D341Med (cell line): ENCODE results near the gene ROR1.

Experiments used
- DNase-seq: peaks from one replicate; pipeline ENCODE4 v3.0.0; 2012; ENCODE audit warnings: low spot score

ROR1 gene

GRCh38 chr1:64107118-64107519, 333.3 kb downstream of the ROR1 start:
- no peak for DNase-seq

GRCh38 chr1:64107632-64108031, 333.8 kb downstream of the ROR1 start:
- DNase-seq, result no peak

- DNase-seq, result no peak
Observed at GRCh38 chr1:64110924-64111777, 337.3 kb downstream of the ROR1 start.

GRCh38 chr1:64111787-64112186, 338.0 kb downstream of the ROR1 start:
- DNase-seq, result no peak

GRCh38 chr1:64112281-64112680, 338.5 kb downstream of the ROR1 start:
- no peak for DNase-seq

- DNase-seq, result no peak
Observed at GRCh38 chr1:64114012-64114525, 340.3 kb downstream of the ROR1 start.

GRCh38 chr1:64116537-64116936, 342.7 kb downstream of the ROR1 start:
- DNase-seq, result no peak

- no peak for DNase-seq
Observed at GRCh38 chr1:64117492-64117891, 343.7 kb downstream of the ROR1 start.

GRCh38 chr1:64121766-64122385, 348.1 kb downstream of the ROR1 start:
- DNase-seq, result no peak

- DNase-seq, result no peak
Observed at GRCh38 chr1:64122588-64122987, 348.8 kb downstream of the ROR1 start.

GRCh38 chr1:64124704-64125440, 351.1 kb downstream of the ROR1 start:
- no peak for DNase-seq

GRCh38 chr1:64126581-64126980, 352.8 kb downstream of the ROR1 start:
- no peak for DNase-seq

GRCh38 chr1:64127297-64127696, 353.5 kb downstream of the ROR1 start:
- DNase-seq, result no peak

GRCh38 chr1:64129701-64130100, 355.9 kb downstream of the ROR1 start:
- DNase-seq, result no peak

GRCh38 chr1:64131155-64131554, 357.3 kb downstream of the ROR1 start:
- DNase-seq, result no peak

- no peak for DNase-seq
Observed at GRCh38 chr1:64133036-64133435, 359.2 kb downstream of the ROR1 start.

- no peak for DNase-seq
Observed at GRCh38 chr1:64135462-64136223, 361.8 kb downstream of the ROR1 start.

- DNase-seq, result no peak
Observed at GRCh38 chr1:64136296-64136695, 362.5 kb downstream of the ROR1 start.

GRCh38 chr1:64136752-64137411, 363.1 kb downstream of the ROR1 start:
- DNase-seq, result peak; percentile 67

GRCh38 chr1:64137412-64137803, 363.6 kb downstream of the ROR1 start:
- no peak for DNase-seq

GRCh38 chr1:64139877-64140276, 366.1 kb downstream of the ROR1 start:
- DNase-seq, result no peak
